H9 (cell line): ENCODE results near the gene TSPO. TPM values are rescaled to one million over a fixed set of nuclear protein-coding genes. Genes with fewer than 3 reads are reported as not detected.

Experiments used
- DNase-seq: peaks from one replicate; pipeline ENCODE4 v3.0.0-alpha.2; 2017
- H2AFZ ChIP-seq: one replicate; pipeline ENCODE4 v1.6.1; 2013; ENCODE audit warnings: mild to moderate bottlenecking, low read length, control low read depth, moderate library complexity
- H2AK5ac ChIP-seq: 2 replicates; pipeline ENCODE4 v1.6.1; 2013; ENCODE audit warnings: low read length, control low read depth, mixed read lengths; ENCODE audit not compliant: insufficient read length
- H2BK120ac ChIP-seq: one replicate; pipeline ENCODE4 v1.6.1; 2013; ENCODE audit warnings: low read depth, mild to moderate bottlenecking, low read length, control low read depth, inconsistent platforms; ENCODE audit not compliant: poor library complexity, severe bottlenecking
- H2BK12ac ChIP-seq: 2 replicates; pipeline ENCODE4 v1.6.1; 2013; ENCODE audit warnings: low read length, control low read depth, mixed read lengths, low read depth; ENCODE audit not compliant: insufficient read length
- H2BK15ac ChIP-seq: 2 replicates; pipeline ENCODE4 v1.6.1; 2013; ENCODE audit warnings: low read depth, low read length, control low read depth
- H2BK20ac ChIP-seq: one replicate; pipeline ENCODE4 v1.6.1; 2013; ENCODE audit warnings: low read depth, mild to moderate bottlenecking, low read length, control low read depth, inconsistent platforms; ENCODE audit not compliant: poor library complexity, severe bottlenecking
- H2BK5ac ChIP-seq: 2 replicates; pipeline ENCODE4 v1.6.1; 2013; ENCODE audit warnings: low read length, control low read depth, mixed read lengths; ENCODE audit not compliant: insufficient read length
- H3K14ac ChIP-seq: 2 replicates; pipeline ENCODE4 v1.6.1; 2013; ENCODE audit warnings: low read length, control low read depth; ENCODE audit not compliant: insufficient read depth
- H3K18ac ChIP-seq: 2 replicates; pipeline ENCODE4 v1.6.1; 2013; ENCODE audit warnings: low read depth, mild to moderate bottlenecking, mixed read lengths, low read length, control low read depth; ENCODE audit not compliant: insufficient read length
- H3K23ac ChIP-seq: 2 replicates; pipeline ENCODE4 v1.6.1; 2013; ENCODE audit warnings: low read length, control low read depth, mixed read lengths, low read depth; ENCODE audit not compliant: insufficient read length
- H3K23me2 ChIP-seq: 2 replicates; pipeline ENCODE4 v1.6.1; 2013; ENCODE audit warnings: low read depth, mild to moderate bottlenecking, mixed read lengths, low read length, control low read depth; ENCODE audit not compliant: insufficient read length, poor library complexity, severe bottlenecking
- H3K27ac ChIP-seq: 2 replicates; pipeline ENCODE4 v1.5.1; 2013; ENCODE audit warnings: low read length, control low read depth, mixed read lengths, low read depth; ENCODE audit not compliant: insufficient read length
- H3K27me3 ChIP-seq: 2 replicates; pipeline ENCODE4 v1.6.1; 2013; ENCODE audit warnings: low read length, control low read depth, inconsistent platforms; ENCODE audit not compliant: insufficient read depth
- H3K4ac ChIP-seq: 2 replicates; pipeline ENCODE4 v1.6.1; 2013; ENCODE audit warnings: low read depth, mild to moderate bottlenecking, control low read depth, inconsistent platforms, low read length, moderate library complexity
- H3K4me1 ChIP-seq: 2 replicates; pipeline ENCODE4 v1.6.1; 2013; ENCODE audit warnings: low read length, control low read depth, inconsistent platforms; ENCODE audit not compliant: insufficient read depth
- H3K4me2 ChIP-seq: 2 replicates; pipeline ENCODE4 v1.6.1; 2013; ENCODE audit warnings: low read length, control low read depth, mixed read lengths; ENCODE audit not compliant: insufficient read length, insufficient read depth
- H3K56ac ChIP-seq: 2 replicates; pipeline ENCODE4 v1.6.1; 2013; ENCODE audit warnings: low read depth, mild to moderate bottlenecking, mixed read lengths, low read length, control low read depth; ENCODE audit not compliant: insufficient read length
- H3K79me1 ChIP-seq: 2 replicates; pipeline ENCODE4 v1.6.1; 2013; ENCODE audit warnings: low read depth, mild to moderate bottlenecking, moderate library complexity, low read length, control low read depth, inconsistent platforms; ENCODE audit not compliant: insufficient read depth, poor library complexity, severe bottlenecking
- H3K79me2 ChIP-seq: 2 replicates; pipeline ENCODE4 v1.6.1; 2013; ENCODE audit warnings: low read length, control low read depth, inconsistent platforms; ENCODE audit not compliant: insufficient read depth
- H3K9ac ChIP-seq: 2 replicates; pipeline ENCODE4 v1.6.1; 2013; ENCODE audit warnings: low read length, control low read depth, mixed read lengths; ENCODE audit not compliant: insufficient read length; ENCODE audit errors: extremely low read depth
- H3K9me3 ChIP-seq: one replicate; pipeline ENCODE4 v1.6.1; 2013; ENCODE audit warnings: low read depth, low read length, inconsistent platforms; ENCODE audit not compliant: control insufficient read depth
- H3T11ph ChIP-seq: one replicate; pipeline ENCODE4 v1.6.1; 2013; ENCODE audit warnings: mild to moderate bottlenecking, low read length, control low read depth, inconsistent platforms
- H4K20me1 ChIP-seq: one replicate; pipeline ENCODE4 v1.6.1; 2013; ENCODE audit not compliant: control insufficient read depth, insufficient read length, insufficient read depth
- H4K5ac ChIP-seq: 2 replicates; pipeline ENCODE4 v1.6.1; 2013; ENCODE audit warnings: low read depth, mild to moderate bottlenecking, mixed read lengths, low read length, control low read depth; ENCODE audit not compliant: insufficient read length
- H4K8ac ChIP-seq: replicated peaks from 2 replicates; pipeline ENCODE4 v1.6.1; 2013; ENCODE audit warnings: low read length, control low read depth, mixed read lengths, low read depth; ENCODE audit not compliant: insufficient read length
- H4K91ac ChIP-seq: 2 replicates; pipeline ENCODE4 v1.6.1; 2013; ENCODE audit warnings: low read depth, mild to moderate bottlenecking, moderate library complexity, mixed read lengths, low read length, control low read depth; ENCODE audit not compliant: insufficient read length
- H3K27ac Mint-ChIP-seq, 3 experiments: 2 replicates in 2 of 3; 3 replicates in 1 of 3; pipeline ENCODE4 v1.8.0; 2020 to 2021; ENCODE audit warnings: mixed read lengths in 3 of 3, mild to moderate bottlenecking in 1 of 3, moderate library complexity in 1 of 3
- H3K27me3 Mint-ChIP-seq: 2 replicates; pipeline ENCODE4 v1.8.0; 2021; ENCODE audit warnings: low read depth, mild to moderate bottlenecking, moderate library complexity, mixed read lengths
- H3K36me3 Mint-ChIP-seq, 3 experiments: 2 replicates in 2 of 3; 3 replicates in 1 of 3; pipeline ENCODE4 v1.8.0; 2020 to 2021; ENCODE audit warnings: low read depth in 3 of 3, mixed read lengths in 3 of 3; ENCODE audit not compliant: insufficient read depth in 1 of 3
- H3K4me1 Mint-ChIP-seq, 2 experiments: 2 replicates each; pipeline ENCODE4 v1.8.0; 2020; ENCODE audit warnings: mixed read lengths in 2 of 2
- H3K4me3 Mint-ChIP-seq, 2 experiments: 2 replicates in 1 of 2; 3 replicates in 1 of 2; pipeline ENCODE4 v1.8.0; 2020 to 2021; ENCODE audit warnings: mild to moderate bottlenecking in 2 of 2, mixed read lengths in 2 of 2, moderate library complexity in 1 of 2
- H3K9me3 Mint-ChIP-seq, 2 experiments: 2 replicates in 1 of 2; 3 replicates in 1 of 2; pipeline ENCODE4 v1.8.0; 2020; ENCODE audit warnings: mild to moderate bottlenecking in 2 of 2, mixed read lengths in 2 of 2, moderate library complexity in 1 of 2
- CTCF ChIP-seq: fragments of 200-600 bp; sonication (generic); conservative IDR thresholded peaks from 3 replicates; pipeline ENCODE4 v1.8.0; 2021; ENCODE audit warnings: antibody characterized with exemption, mild to moderate bottlenecking
- WGBS: extraction: QIAGEN DNeasy Blood & Tissue Kit; methylation state at CpG from one replicate; pipeline ENCODE4 v1.1.7; 2013; ENCODE audit warnings: missing lambda C conversion rate, low lambda C conversion rate, mixed read lengths; ENCODE audit not compliant: insufficient read length; ENCODE audit errors: extremely low coverage; 5-methylcytosine and 5-hydroxymethylcytosine counted together
- total RNA-seq: library from RNA; stranded (reverse); gene quantifications from 2 replicates; pipeline ENCODE4 v1.2.1, GENCODE V29; 2021

TSPO gene
- total RNA-seq, 1 experiment from 2014 or later: 14.8 TPM

- no CpG with 5 or more reads among the region's 22 CpGs for WGBS
- no peak overlapping the region for H3K23ac ChIP-seq
- H3K4me1 ChIP-seq: no peaks in the 10 kb centered on the region
- H3K4ac ChIP-seq: no peak overlapping the region
- no peak overlapping the region for H4K5ac ChIP-seq
- no peak overlapping the region for H3K4me2 ChIP-seq
- DNase-seq: no peak
- no peaks in the 10 kb centered on the region for H3K79me2 ChIP-seq
- no peaks in the 10 kb centered on the region for H3K36me3 Mint-ChIP-seq
- no peak overlapping the region for H2AFZ ChIP-seq
- H3K4me3 Mint-ChIP-seq: no peak overlapping the region
- no peak for TF ChIP-seq CTCF
- H3K9ac ChIP-seq: no peak overlapping the region
- H2BK120ac ChIP-seq: no peak overlapping the region
- no peak overlapping the region for H3T11ph ChIP-seq
- no peak overlapping the region for H2AK5ac ChIP-seq
- H2BK20ac ChIP-seq: no peak overlapping the region
- no peaks in the 10 kb centered on the region for H3K27me3 ChIP-seq
- peaks cover 4% of the 10 kb centered on the region for H3K27me3 Mint-ChIP-seq
- no peaks in the 10 kb centered on the region for H3K79me1 ChIP-seq
- no peak overlapping the region for H4K8ac ChIP-seq
- no peak overlapping the region for H2BK15ac ChIP-seq
- no peak overlapping the region for H4K91ac ChIP-seq
- no peaks in the 10 kb centered on the region for H3K23me2 ChIP-seq
- H3K14ac ChIP-seq: no peak overlapping the region
- peaks cover 4 to 8% of the 10 kb centered on the region in 2 experiments; a peak in 2 of 4 replicates for H3K4me1 Mint-ChIP-seq
- H3K9me3 ChIP-seq: no peaks in the 10 kb centered on the region
- no peak overlapping the region for H2BK5ac ChIP-seq
- no peak overlapping the region for H3K18ac ChIP-seq
- H3K27ac ChIP-seq: no peak overlapping the region
- no peaks in the 10 kb centered on the region for H4K20me1 ChIP-seq
- H3K56ac ChIP-seq: no peak overlapping the region
- no peaks in the 10 kb centered on the region for H3K9me3 Mint-ChIP-seq
- peak overlapping the region in 1 of 3 experiments; percentile 63; a peak in 1 of 7 replicates for H3K27ac Mint-ChIP-seq
- H2BK12ac ChIP-seq: no peak overlapping the region
Measured at GRCh38 chr22:43197271-43197941, 46.0 kb downstream of the TSPO start.
